K562 (cell line): Measurements from ENCODE around the gene MT1A. TPM values are rescaled to one million over a fixed set of nuclear protein-coding genes. Genes with fewer than 3 reads are reported as not detected.

ENCODE experiments used
- ZNF318 ChIP-seq, 2 experiments: fragments of 450-650 bp; IDR thresholded peaks; 2 replicates each; pipeline ENCODE4 v1.6.1; 2016; ENCODE audit warnings: mild to moderate bottlenecking in 2 of 2, borderline replicate concordance in 1 of 2, low read depth in 1 of 2, moderate library complexity in 1 of 2
- ZNF644 ChIP-seq: fragments of 200-800 bp; sonication (Bioruptor generic); IDR thresholded peaks from 2 replicates; pipeline ENCODE4 v1.6.1; 2016; ENCODE audit warnings: low read depth, missing genetic modification characterization, missing compliant biosample characterization
- polyA plus RNA-seq, 8 experiments: library from polyadenylated mRNA; depleted of rRNA in 4 of 8; stranded (reverse) in 5 of 8; unstranded in 3 of 8; fragments of >200 nt; fragmentation: Nextera tagmentation in 2 of 8; fragmentation: Illumina TruSeq in 1 of 8; extraction: Ambion mirVana in 2 of 8; extraction: Trizol in 1 of 8; gene quantifications; 2 replicates each; pipeline versions ENCODE4 v1.2.1 to v1.2.3, GENCODE V29; 2011 to 2014; ENCODE audit warnings: inconsistent platforms in 1 of 8, missing spikeins in 1 of 8
- total RNA-seq, 7 experiments: library from RNA; depleted of rRNA in 6 of 7; stranded (reverse); fragments of >200 nt in 6 of 7; fragmentation: Illumina TruSeq in 2 of 7; extraction: Trizol in 2 of 7; gene quantifications; 2 replicates each; pipeline versions ENCODE4 v1.2.1 to v1.2.3, GENCODE V29; 2011 to 2021; ENCODE audit warnings: low replicate concordance in 1 of 7

MT1A gene
- total and polyA plus RNA-seq, 9 of the 15 experiments (the other 6 are each of a cell fraction or from before 2014, with no cell fraction given) = 0.23 TPM; not detected in 8

- TF ChIP-seq ZNF318 (IDR thresholded peaks at IDR 0.05; ENCODE audit: borderline replicate concordance in 1 of 2, low read depth in 1 of 2) (no peak), ZNF644 (tag) (no peak)
These were observed 33.5 kb upstream of the MT1A start (continued) for GRCh38 chr16:56604966-56605365.
